ENCODE results near the gene NCCRP1. TPM values are rescaled to one million over a fixed set of nuclear protein-coding genes. Genes with fewer than 3 reads are reported as not detected.

The NCCRP1 gene
- total and polyA plus RNA-seq, 2 donors (not counting 3 experiments of a cell fraction or from before 2014, with no cell fraction given), result 0.06 TPM; not detected in 1

DNA sequence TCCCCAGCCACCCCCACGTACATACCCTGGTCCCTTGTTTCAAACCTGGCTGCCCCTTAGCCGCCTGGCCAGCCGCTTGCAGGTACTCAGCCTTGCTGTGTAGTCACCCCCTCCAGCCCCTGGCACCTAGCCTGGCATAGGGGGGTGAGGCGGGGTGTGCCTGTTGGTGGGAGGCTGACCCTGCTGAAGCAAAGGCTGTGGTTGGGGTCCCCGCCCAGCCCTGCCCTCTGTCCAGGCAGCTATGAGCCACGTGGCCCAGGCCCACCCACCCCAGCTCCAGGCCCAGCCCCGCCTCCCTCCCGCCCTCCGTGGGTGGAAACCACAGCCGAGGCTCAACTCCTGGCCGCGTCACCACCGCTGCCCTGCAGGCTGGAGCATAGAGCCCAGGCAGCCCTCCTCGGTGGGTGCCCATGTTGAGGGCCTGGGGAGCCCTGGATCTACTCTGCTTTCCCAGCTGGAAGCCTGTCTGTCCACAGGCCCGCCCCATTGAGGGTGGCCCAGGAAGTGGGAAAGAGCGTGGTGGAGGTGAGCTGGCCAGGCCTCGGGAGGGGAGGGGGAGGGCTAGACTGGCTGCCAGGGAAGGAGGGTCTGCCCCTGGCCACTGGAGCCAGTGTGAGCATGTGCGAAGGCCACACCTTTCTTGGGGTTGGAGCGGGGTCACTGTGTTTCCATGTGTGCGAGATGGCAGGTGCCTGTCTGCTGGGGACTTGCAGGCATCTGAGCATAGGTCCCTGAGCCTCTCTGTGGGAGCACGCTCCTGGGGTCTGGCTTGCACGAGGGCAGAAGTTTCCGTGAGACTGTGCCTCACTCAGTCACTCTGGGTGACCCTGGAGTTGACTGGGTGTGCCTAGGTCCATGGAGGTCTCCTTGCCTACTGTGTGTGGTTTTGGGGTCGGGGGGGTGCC is 40.2 kb upstream of the NCCRP1 start:
- dilution Hi-C loops (cut with MboI; ENCODE audit: extremely low pct_ligation_motif_present, low sequenced_read_pairs), result no loop called here
- no TSS peak for BruUV-seq (replicated peaks)

DNA sequence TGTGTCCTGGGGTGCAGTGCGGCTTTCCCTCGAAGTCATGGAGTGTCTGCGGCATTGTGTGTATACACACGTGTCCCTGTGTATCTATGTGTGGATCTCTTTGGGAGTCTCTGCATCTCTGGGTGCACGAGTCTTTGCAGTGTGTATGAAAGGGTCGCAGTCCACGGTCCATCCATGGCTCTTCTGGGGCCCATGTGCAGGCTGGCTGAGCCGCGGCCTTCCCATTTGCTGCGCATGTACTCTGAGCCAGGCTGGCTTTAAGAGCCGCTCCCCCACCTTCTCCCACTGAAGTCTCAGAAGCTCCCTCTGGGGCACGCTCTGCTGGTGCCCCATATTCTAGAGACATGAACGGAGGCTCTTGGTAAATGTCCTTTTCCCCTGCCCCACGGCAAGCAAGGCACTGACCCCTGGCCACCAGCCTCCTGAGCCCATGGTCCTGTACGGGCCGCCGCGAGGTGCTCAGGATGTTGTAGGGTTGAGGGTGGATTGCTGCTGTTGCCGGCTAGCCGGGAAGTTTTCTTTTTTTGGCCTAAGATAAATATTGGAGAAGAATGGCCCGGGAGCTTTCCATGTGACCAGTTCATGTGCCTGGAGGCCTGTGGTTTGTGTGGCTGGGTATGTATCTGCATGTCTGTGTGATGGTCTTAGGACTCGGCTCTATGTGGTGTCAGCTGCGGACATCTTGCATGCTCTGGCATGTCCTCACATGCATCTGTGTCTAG is 39.3 kb upstream of the NCCRP1 start:
- no TSS peak for BruUV-seq (replicated peaks)
- Histone ChIP-seq H3K9ac (replicated peaks; ENCODE audit: extremely low read depth, insufficient read depth, low read length) (no peak overlapping the region), H4K20me1 (replicated peaks; ENCODE audit: control insufficient read depth, extremely low read depth, insufficient read depth, low read length) (no peaks in the 10 kb centered on the region), H3K79me2 (ENCODE audit: control insufficient read depth, insufficient read depth, low read length) (peaks cover 38% of the 10 kb centered on the region), H3K27me3 (ENCODE audit: control insufficient read depth in 2 of 2, insufficient read depth in 2 of 2, low read length in 2 of 2) (no peaks in the 10 kb centered on the region), H3K27ac (ENCODE audit: insufficient read depth, low read depth, low read length) (no peak overlapping the region), H3K4me1 (ENCODE audit: control insufficient read depth, extremely low read depth, insufficient read depth, low read length) (peaks cover 9% of the 10 kb centered on the region), H2AFZ (ENCODE audit: low read depth, low read length) (no peak overlapping the region), H3K36me3 (ENCODE audit: control insufficient read depth in 2 of 2, extremely low read depth in 1 of 2, insufficient read depth in 2 of 2, low read length in 2 of 2) (no peaks in the 10 kb centered on the region), H3K9me3 (replicated peaks; ENCODE audit: control insufficient read depth, insufficient read depth, low read length) (no peaks in the 10 kb centered on the region), H3K4me2 (ENCODE audit: insufficient read depth, low read length) (no peak overlapping the region), H3K9me1 (replicated peaks; ENCODE audit: control insufficient read depth, extremely low read depth, insufficient read depth, low read length) (no peaks in the 10 kb centered on the region), H3K4me3 (replicated peaks in 1 of 3; ENCODE audit: insufficient read depth in 1 of 3, low read depth in 1 of 3, low read length in 3 of 3) (no peak overlapping the region)
- intact Hi-C loops (cut with micrococcal nuclease) (no loop called here), dilution Hi-C loops (cut with MboI; ENCODE audit: extremely low pct_ligation_motif_present, low sequenced_read_pairs) (no loop called here)
- TF ChIP-seq POLR2A (IDR thresholded peaks at IDR 0.05; ENCODE audit: low read depth, low read length) (no peak), POLR2AphosphoS5 (IDR thresholded peaks at IDR 0.05; ENCODE audit: insufficient read depth, low read depth, low read length) (no peak), EZH2 (IDR thresholded peaks at IDR 0.05; ENCODE audit: borderline replicate concordance, low read depth, low read length, severe bottlenecking) (no peak), MYC (IDR thresholded peaks at IDR 0.05; ENCODE audit: low read depth, low read length) (no peak), FOS (IDR thresholded peaks at IDR 0.05; ENCODE audit: borderline replicate concordance, insufficient read depth, low read length) (no peak), JUN (IDR thresholded peaks at IDR 0.05; ENCODE audit: borderline replicate concordance, insufficient read depth, insufficient read length, low read depth) (no peak), GATA2 (IDR thresholded peaks at IDR 0.05; ENCODE audit: insufficient read depth, insufficient read length, low read depth, low read length) (no peak)
- TF ChIP-seq, protein P1, sequence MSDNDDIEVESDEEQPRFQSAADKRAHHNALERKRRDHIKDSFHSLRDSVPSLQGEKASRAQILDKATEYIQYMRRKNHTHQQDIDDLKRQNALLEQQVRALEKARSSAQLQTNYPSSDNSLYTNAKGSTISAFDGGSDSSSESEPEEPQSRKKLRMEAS (IDR thresholded peaks at IDR 0.05; ENCODE audit: insufficient read depth, insufficient read length), result no peak
- TF ChIP-seq, protein P2, sequence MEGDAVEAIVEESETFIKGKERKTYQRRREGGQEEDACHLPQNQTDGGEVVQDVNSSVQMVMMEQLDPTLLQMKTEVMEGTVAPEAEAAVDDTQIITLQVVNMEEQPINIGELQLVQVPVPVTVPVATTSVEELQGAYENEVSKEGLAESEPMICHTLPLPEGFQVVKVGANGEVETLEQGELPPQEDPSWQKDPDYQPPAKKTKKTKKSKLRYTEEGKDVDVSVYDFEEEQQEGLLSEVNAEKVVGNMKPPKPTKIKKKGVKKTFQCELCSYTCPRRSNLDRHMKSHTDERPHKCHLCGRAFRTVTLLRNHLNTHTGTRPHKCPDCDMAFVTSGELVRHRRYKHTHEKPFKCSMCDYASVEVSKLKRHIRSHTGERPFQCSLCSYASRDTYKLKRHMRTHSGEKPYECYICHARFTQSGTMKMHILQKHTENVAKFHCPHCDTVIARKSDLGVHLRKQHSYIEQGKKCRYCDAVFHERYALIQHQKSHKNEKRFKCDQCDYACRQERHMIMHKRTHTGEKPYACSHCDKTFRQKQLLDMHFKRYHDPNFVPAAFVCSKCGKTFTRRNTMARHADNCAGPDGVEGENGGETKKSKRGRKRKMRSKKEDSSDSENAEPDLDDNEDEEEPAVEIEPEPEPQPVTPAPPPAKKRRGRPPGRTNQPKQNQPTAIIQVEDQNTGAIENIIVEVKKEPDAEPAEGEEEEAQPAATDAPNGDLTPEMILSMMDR (IDR thresholded peaks at IDR 0.05; ENCODE audit: extremely low read depth in 1 of 2, insufficient read depth in 1 of 2, low read depth in 1 of 2, low read length in 2 of 2), result no peak
- ChIA-PET POLR2A (no interaction called here), CTCF (no interaction called here)
- FAIRE-seq (no peak), DNase-seq (ENCODE audit: low read depth, low spot score) (peak; percentile 23)

More for the DNA sequence above, 40.2 kb upstream of the NCCRP1 start:
- Histone ChIP-seq H3K9me3 (replicated peaks; ENCODE audit: control insufficient read depth, insufficient read depth, low read length) (no peaks in the 10 kb centered on the region), H3K9ac (replicated peaks; ENCODE audit: extremely low read depth, insufficient read depth, low read length) (no peak overlapping the region), H2AFZ (ENCODE audit: low read depth, low read length) (no peak overlapping the region), H3K4me1 (ENCODE audit: control insufficient read depth, extremely low read depth, insufficient read depth, low read length) (peaks cover 9% of the 10 kb centered on the region), H3K79me2 (ENCODE audit: control insufficient read depth, insufficient read depth, low read length) (peaks cover 38% of the 10 kb centered on the region), H3K36me3 (ENCODE audit: control insufficient read depth in 2 of 2, extremely low read depth in 1 of 2, insufficient read depth in 2 of 2, low read length in 2 of 2) (no peaks in the 10 kb centered on the region), H3K9me1 (replicated peaks; ENCODE audit: control insufficient read depth, extremely low read depth, insufficient read depth, low read length) (no peaks in the 10 kb centered on the region), H3K27ac (ENCODE audit: insufficient read depth, low read depth, low read length) (no peak overlapping the region), H4K20me1 (replicated peaks; ENCODE audit: control insufficient read depth, extremely low read depth, insufficient read depth, low read length) (no peaks in the 10 kb centered on the region), H3K4me3 (replicated peaks in 1 of 3; ENCODE audit: insufficient read depth in 1 of 3, low read depth in 1 of 3, low read length in 3 of 3) (no peak overlapping the region), H3K4me2 (ENCODE audit: insufficient read depth, low read length) (no peak overlapping the region), H3K27me3 (ENCODE audit: control insufficient read depth in 2 of 2, insufficient read depth in 2 of 2, low read length in 2 of 2) (no peaks in the 10 kb centered on the region)
- FAIRE-seq, result no peak
- TF ChIP-seq FOS (IDR thresholded peaks at IDR 0.05; ENCODE audit: borderline replicate concordance, insufficient read depth, low read length), result no peak
- no peak for TF ChIP-seq EZH2 (IDR thresholded peaks at IDR 0.05; ENCODE audit: borderline replicate concordance, low read depth, low read length, severe bottlenecking)
- TF ChIP-seq, protein P1 (IDR thresholded peaks at IDR 0.05; ENCODE audit: insufficient read depth, insufficient read length), result no peak
- DNase-seq (ENCODE audit: low read depth, low spot score), result no peak
- intact Hi-C loops (cut with micrococcal nuclease), result no loop called here
- CTCF ChIA-PET, result interaction anchor here (0.7 to 1.6 kb wide), 5 partner anchors 8 to 105 kb away, joined by 3 to 4 read pairs (median 3); no protein-coding TSS in a partner anchor
- POLR2A ChIA-PET, result no interaction called here
